BE2C (cell line): ENCODE data around the gene BLVRB.

Experiments used
- DNase-seq: peaks from one replicate; pipeline ENCODE4 v3.0.0-alpha.2; 2020
- H3K27me3 ChIP-seq: fragments of 250-450 bp; sonication (Bioruptor Pico); 2 replicates; pipeline ENCODE4 v1.5.1; 2020; ENCODE audit warnings: mild to moderate bottlenecking
- H3K36me3 ChIP-seq: fragments of 250-450 bp; sonication (Bioruptor Pico); 2 replicates; pipeline ENCODE4 v1.5.1; 2020; ENCODE audit warnings: mild to moderate bottlenecking
- H3K4me1 ChIP-seq: fragments of 250-450 bp; sonication (Bioruptor Pico); 2 replicates; pipeline ENCODE4 v1.5.1; 2020
- H3K4me3 ChIP-seq: 2 replicates; pipeline ENCODE4 v1.5.1; 2011; ENCODE audit warnings: low read depth, low read length
- H3K9me3 ChIP-seq: fragments of 250-450 bp; sonication (Bioruptor Pico); 2 replicates; pipeline ENCODE4 v1.5.1; 2020
- CTCF ChIP-seq: IDR thresholded peaks from 2 replicates; pipeline ENCODE4 v1.5.1; 2012; ENCODE audit warnings: mild to moderate bottlenecking, low read depth, low read length

The BLVRB gene

GRCh38 chr19:40446263-40446784 is 19.2 kb downstream of the BLVRB start:
- no peak for TF ChIP-seq CTCF
- Histone ChIP-seq H3K27me3 (no peaks in the 10 kb centered on the region), H3K9me3 (no peaks in the 10 kb centered on the region), H3K4me1 (peaks cover 9% of the 10 kb centered on the region), H3K4me3 (no peak overlapping the region), H3K36me3 (peaks cover 13% of the 10 kb centered on the region)
- DNase-seq: no peak

DNA sequence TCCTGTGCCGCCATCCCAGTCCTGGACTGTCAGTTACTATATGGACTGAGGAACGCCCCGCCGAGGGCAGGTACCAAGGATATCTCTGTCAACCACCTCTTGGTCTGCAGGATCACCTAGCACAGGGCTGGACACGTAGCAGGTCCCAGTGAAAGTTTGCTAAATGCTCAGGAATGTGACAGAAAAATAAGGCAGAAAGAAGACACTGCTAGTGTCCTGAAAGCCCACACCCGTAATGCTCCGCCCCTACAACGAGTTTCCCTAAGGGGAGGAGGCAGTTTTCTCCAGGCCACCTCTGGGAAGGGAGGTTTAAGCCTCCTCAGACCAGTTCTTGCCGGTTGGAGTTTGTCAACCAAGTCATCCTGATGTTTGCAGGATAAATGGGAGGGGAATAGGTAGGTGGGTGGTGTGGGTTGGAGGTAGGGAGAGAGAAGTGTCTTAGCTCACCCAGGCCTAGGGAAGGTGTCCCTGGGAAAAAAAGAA is 19.7 kb downstream of the BLVRB start:
- Histone ChIP-seq H3K27me3 (no peaks in the 10 kb centered on the region), H3K36me3 (peaks cover 18% of the 10 kb centered on the region), H3K4me3 (no peak overlapping the region), H3K4me1 (peaks cover 9% of the 10 kb centered on the region), H3K9me3 (no peaks in the 10 kb centered on the region)
- TF ChIP-seq CTCF: no peak
- DNase-seq: no peak

DNA sequence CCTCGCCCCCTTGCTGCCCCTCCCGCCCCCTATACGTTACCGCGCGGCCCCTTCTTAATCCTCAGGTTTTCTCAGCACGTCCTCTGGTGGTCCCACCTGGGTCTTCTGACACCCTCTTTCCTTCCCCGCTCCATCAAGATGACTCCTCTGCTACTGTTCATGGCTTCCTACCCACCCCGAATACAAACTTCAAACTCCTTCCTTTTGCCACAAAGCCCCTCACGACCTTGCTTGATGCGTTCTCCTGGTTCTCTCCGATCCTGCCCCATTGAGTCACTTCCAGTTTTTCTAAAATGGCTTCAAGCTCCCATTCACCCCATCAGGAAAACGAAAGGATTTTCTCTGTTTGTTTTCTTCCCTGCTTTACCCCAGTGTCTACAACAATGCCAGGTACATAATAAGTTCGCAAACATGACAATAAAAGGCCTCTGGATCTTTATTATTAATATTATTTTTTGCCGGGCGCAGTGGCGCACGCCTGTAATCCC is 20.7 kb downstream of the BLVRB start:
- Histone ChIP-seq H3K4me3 (peak overlapping the region; percentile 74), H3K4me1 (peaks cover 9% of the 10 kb centered on the region), H3K27me3 (no peaks in the 10 kb centered on the region), H3K36me3 (peaks cover 23% of the 10 kb centered on the region), H3K9me3 (no peaks in the 10 kb centered on the region)
- no peak for DNase-seq
- peak; percentile 44 for TF ChIP-seq CTCF

- peak; percentile 99 for DNase-seq
- H3K4me1 ChIP-seq: peaks cover 9% of the 10 kb centered on the region
- peaks cover 23% of the 10 kb centered on the region for H3K36me3 ChIP-seq
- peak within 1 kb of the TSS; percentile 74 for H3K4me3 ChIP-seq
- no peaks in the 10 kb centered on the region for H3K27me3 ChIP-seq
- no peaks in the 10 kb centered on the region for H3K9me3 ChIP-seq
- no peak for TF ChIP-seq CTCF
Observed at GRCh38 chr19:40444000-40444824, 21.3 kb downstream of the BLVRB start, which contains the start of gene SERTAD3. SERTAD3 (minus strand) TSS chr19:40444335; CDS start chr19:40442080, 2,255 bp downstream.

DNA sequence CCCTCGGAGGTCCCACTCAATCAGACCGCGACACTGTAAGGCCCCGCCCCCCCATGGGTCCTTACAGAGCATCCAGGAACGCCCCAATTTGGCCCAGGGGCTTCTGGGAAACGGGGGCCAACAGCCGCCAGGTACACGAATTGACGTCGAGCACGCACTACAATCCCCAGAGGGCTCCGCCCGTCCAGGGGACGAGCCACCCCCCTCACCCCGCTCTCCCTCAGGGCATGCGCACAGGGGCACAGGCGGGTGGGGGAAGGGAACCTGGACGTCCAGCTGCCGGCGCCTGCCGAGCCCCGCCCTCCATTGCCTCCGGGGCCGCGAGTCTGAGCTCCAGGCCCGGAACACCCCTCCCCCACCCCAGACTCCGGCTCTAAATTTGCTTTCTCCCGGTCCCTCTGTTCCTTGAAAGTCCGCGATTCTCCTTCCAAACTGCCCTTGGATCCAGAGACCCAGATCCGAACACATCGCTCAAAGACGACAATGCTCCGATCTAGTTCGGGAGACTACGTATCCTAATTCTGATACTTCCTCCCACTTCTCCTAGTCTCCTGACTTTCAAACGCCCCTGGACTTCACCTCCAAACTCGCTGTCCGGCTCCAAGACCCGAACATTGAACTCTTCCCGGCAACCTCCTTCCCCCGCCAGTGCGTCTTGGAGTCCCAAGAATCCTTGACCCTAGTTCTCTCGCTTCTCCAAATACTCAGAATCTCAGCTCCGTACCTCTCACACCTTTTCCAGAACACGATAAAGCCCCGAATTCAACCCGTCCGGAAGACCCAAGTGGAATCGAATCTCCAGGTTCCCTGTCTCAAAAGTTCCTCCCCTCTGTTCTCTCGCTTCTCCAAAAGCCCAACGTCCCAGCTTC is 22.2 kb downstream of the BLVRB start:
- TF ChIP-seq CTCF: no peak
- peak; percentile 100 for DNase-seq
- no peaks in the 10 kb centered on the region for H3K9me3 ChIP-seq

More for the DNA sequence above, 22.2 kb downstream of the BLVRB start:
- H3K4me3 ChIP-seq: peak overlapping the region; percentile 74
- H3K27me3 ChIP-seq: no peaks in the 10 kb centered on the region
- H3K36me3 ChIP-seq: peaks cover 23% of the 10 kb centered on the region
- H3K4me1 ChIP-seq: peaks cover 9% of the 10 kb centered on the region
